Measurements from ENCODE around the gene MTIF3. TPM values are rescaled to one million over a fixed set of nuclear protein-coding genes. Genes with fewer than 3 reads are reported as not detected.
"Not testable (repeated sequence)": the region's sequence is repeated elsewhere in the genome, so short reads cannot be mapped to it uniquely, and the experiment has no call there.

MTIF3 gene
- total RNA-seq, 1 donor from 2014 or later = 30.4 TPM

- no peak for DNase-seq (ENCODE audit: low spot score)
- Mint-ChIP-seq H3K4me3 (no peak overlapping the region), H3K27me3 (ENCODE audit: insufficient read depth) (no peaks in the 10 kb centered on the region), H3K27ac (no peak overlapping the region), H3K9me3 (no peaks in the 10 kb centered on the region), H3K4me1 (ENCODE audit: low read depth) (peaks cover 17% of the 10 kb centered on the region), H3K36me3 (ENCODE audit: low read depth) (no peaks in the 10 kb centered on the region)
- intact Hi-C loops (cut with micrococcal nuclease) = no loop called here
Measured at GRCh38 chr13:27403203-27403678, 47.1 kb downstream of the MTIF3 start.

DNA sequence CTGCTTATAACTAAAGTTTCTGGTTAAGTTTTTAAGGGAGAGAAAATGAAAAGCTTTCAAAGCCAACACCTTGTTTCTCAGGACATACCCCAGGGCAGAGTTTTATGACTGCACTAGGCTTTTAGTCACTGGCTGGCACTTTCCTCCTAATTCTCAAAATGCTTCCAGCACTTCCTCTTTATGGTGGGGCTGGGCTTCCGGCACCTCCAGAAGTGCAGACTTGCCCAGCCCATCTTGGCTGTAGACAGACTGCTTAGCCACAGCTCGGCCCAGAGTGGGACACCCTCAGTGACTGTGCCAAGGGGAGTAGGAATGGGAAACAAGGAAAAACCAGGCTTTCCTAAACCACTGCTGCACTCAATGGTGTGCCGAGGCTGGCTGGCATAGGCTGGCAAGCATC lies 49.2 kb downstream of the MTIF3 start:
- H3K27me3 Mint-ChIP-seq (ENCODE audit: insufficient read depth) = no peaks in the 10 kb centered on the region
- no peaks in the 10 kb centered on the region for H3K36me3 Mint-ChIP-seq (ENCODE audit: low read depth)
- intact Hi-C loops (cut with micrococcal nuclease) = no loop called here
- no peaks in the 10 kb centered on the region for H3K9me3 Mint-ChIP-seq
- DNase-seq (ENCODE audit: low spot score) = no peak
- H3K4me1 Mint-ChIP-seq (ENCODE audit: low read depth) = peaks cover 11% of the 10 kb centered on the region
- no peak overlapping the region for H3K4me3 Mint-ChIP-seq
- H3K27ac Mint-ChIP-seq = no peak overlapping the region

DNA sequence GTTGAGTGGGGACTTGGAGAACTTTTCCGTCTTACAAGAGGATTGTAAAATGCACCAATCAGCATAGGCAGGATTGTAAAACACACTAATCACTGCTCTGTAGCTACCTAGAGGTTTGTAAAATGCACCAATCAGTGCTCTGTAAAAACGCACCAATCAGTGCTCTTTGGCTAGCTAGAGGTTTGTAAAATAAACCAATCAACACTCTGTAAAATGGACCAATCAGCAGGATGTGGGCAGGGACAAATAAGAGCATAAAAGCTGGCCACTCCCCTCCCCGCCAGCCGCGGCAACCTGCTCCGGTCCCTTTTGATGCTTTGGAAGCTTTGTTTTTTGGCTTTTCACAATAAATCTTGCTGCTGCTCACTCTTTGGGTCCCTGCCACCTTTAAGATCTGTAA lies 50.0 kb downstream of the MTIF3 start:
- DNase-seq (ENCODE audit: low spot score); H3K27ac Mint-ChIP-seq; H3K4me3 Mint-ChIP-seq; H3K9me3 Mint-ChIP-seq; H3K4me1 Mint-ChIP-seq (ENCODE audit: low read depth); H3K36me3 Mint-ChIP-seq (ENCODE audit: low read depth); H3K27me3 Mint-ChIP-seq (ENCODE audit: insufficient read depth); intact Hi-C loops (cut with micrococcal nuclease): not testable (repeated sequence)

DNA sequence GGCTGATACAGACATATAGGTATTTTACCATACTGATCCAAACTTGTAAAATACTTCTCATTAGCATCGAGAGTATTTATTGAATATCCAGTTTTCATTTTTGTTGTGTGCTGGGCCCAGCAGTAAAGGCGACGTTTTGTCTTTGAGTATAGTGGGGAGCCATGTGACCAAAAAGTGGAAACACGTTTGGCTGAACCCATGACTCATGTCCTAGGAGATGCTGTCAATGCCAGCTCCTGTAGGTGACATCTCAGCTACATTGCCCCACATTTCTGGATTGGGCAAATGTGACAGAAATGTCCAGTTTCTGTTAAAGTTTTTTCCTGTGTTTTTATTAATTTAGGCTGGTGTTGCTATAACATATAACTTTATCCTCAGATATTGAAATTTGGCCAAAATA lies 52.0 kb downstream of the MTIF3 start:
- H3K36me3 Mint-ChIP-seq (ENCODE audit: low read depth) = no peaks in the 10 kb centered on the region
- intact Hi-C loops (cut with micrococcal nuclease) = no loop called here
- no peak overlapping the region for H3K4me3 Mint-ChIP-seq
- no peak overlapping the region for H3K27ac Mint-ChIP-seq
- H3K4me1 Mint-ChIP-seq (ENCODE audit: low read depth) = peaks cover 8% of the 10 kb centered on the region
- no peak for DNase-seq (ENCODE audit: low spot score)
- H3K9me3 Mint-ChIP-seq = no peaks in the 10 kb centered on the region
- H3K27me3 Mint-ChIP-seq (ENCODE audit: insufficient read depth) = no peaks in the 10 kb centered on the region

GRCh38 chr13:27396252-27396846 lies 54.0 kb downstream of the MTIF3 start:
- Mint-ChIP-seq H3K36me3 (ENCODE audit: low read depth) (no peaks in the 10 kb centered on the region), H3K9me3 (no peaks in the 10 kb centered on the region), H3K27me3 (ENCODE audit: insufficient read depth) (peaks cover 6% of the 10 kb centered on the region), H3K4me3 (no peak overlapping the region), H3K4me1 (ENCODE audit: low read depth) (peaks cover 4% of the 10 kb centered on the region), H3K27ac (no peak overlapping the region)
- intact Hi-C loops (cut with micrococcal nuclease) = no loop called here
- DNase-seq (ENCODE audit: low spot score) = no peak

DNA sequence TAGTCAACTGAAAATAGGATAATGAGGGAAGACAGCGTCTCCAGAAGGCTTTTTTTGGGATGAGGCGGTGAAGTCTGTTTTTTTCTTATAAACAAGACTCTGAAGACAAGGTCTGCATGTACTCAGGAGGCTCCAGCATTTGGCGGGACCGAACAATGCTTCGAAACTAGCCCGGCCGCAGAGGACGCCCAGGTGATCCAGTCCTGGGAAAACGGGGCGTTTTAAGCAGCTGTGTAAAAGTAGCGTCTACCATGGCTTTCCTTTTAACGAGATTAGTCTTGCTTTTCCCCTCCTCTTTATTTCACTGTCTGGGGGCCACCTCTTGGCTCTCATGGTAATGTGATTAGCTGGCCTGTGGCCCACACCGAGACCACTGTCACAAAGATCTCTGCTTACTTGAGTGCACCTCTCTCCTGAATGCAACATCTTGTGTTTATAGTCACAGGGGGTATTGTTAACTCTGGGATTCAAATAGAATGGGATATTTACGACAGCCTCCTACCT lies 55.3 kb downstream of the MTIF3 start:
- no peak for DNase-seq (ENCODE audit: low spot score)
- H3K9me3 Mint-ChIP-seq = no peaks in the 10 kb centered on the region
- peaks cover 8% of the 10 kb centered on the region for H3K27me3 Mint-ChIP-seq (ENCODE audit: insufficient read depth)
- H3K27ac Mint-ChIP-seq = no peak overlapping the region
- H3K4me1 Mint-ChIP-seq (ENCODE audit: low read depth) = no peaks in the 10 kb centered on the region
- H3K4me3 Mint-ChIP-seq = no peak overlapping the region
- no peaks in the 10 kb centered on the region for H3K36me3 Mint-ChIP-seq (ENCODE audit: low read depth)
- intact Hi-C loops (cut with micrococcal nuclease) = no loop called here

- H3K9me3 Mint-ChIP-seq = no peaks in the 10 kb centered on the region
- H3K4me1 Mint-ChIP-seq (ENCODE audit: low read depth) = no peaks in the 10 kb centered on the region
- H3K4me3 Mint-ChIP-seq = no peak overlapping the region
- H3K36me3 Mint-ChIP-seq (ENCODE audit: low read depth) = no peaks in the 10 kb centered on the region
- peaks cover 8% of the 10 kb centered on the region for H3K27me3 Mint-ChIP-seq (ENCODE audit: insufficient read depth)
- no peak for DNase-seq (ENCODE audit: low spot score)
- intact Hi-C loops (cut with micrococcal nuclease) = no loop called here
- no peak overlapping the region for H3K27ac Mint-ChIP-seq
Measured at GRCh38 chr13:27393101-27393500, 57.3 kb downstream of the MTIF3 start.

- Mint-ChIP-seq H3K9me3 (no peaks in the 10 kb centered on the region), H3K4me3 (no peak overlapping the region), H3K4me1 (ENCODE audit: low read depth) (no peaks in the 10 kb centered on the region), H3K27ac (no peak overlapping the region), H3K27me3 (ENCODE audit: insufficient read depth) (peaks cover 8% of the 10 kb centered on the region), H3K36me3 (ENCODE audit: low read depth) (no peaks in the 10 kb centered on the region)
- intact Hi-C loops (cut with micrococcal nuclease) = no loop called here
- DNase-seq (ENCODE audit: low spot score) = no peak
Measured at GRCh38 chr13:27391471-27391870, 58.9 kb downstream of the MTIF3 start.

GRCh38 chr13:27389891-27390290 lies 60.5 kb downstream of the MTIF3 start:
- intact Hi-C loops (cut with micrococcal nuclease) = no loop called here
- Mint-ChIP-seq H3K4me3 (no peak overlapping the region), H3K9me3 (no peaks in the 10 kb centered on the region), H3K27me3 (ENCODE audit: insufficient read depth) (peaks cover 9% of the 10 kb centered on the region), H3K4me1 (ENCODE audit: low read depth) (no peaks in the 10 kb centered on the region), H3K36me3 (ENCODE audit: low read depth) (no peaks in the 10 kb centered on the region), H3K27ac (no peak overlapping the region)
- no peak for DNase-seq (ENCODE audit: low spot score)

DNA sequence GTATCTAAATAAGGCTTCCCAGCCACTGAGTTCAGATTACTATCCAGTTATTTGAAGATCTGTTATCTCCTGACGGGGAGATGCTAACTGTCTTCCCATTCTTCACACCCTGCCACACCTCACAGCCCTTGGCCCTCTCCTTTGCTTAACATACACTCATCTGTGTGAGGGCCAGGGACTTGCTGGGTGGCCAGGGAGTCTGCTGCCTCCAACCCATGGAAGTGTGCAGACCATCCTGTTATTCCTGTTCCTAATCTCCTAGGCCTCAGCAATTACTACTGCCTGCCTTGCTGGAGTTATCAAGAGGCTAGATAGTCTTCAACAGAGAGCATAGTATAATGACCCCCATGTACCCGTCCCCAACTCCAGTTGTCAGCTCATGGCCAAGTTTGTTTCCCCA lies 62.1 kb downstream of the MTIF3 start:
- Mint-ChIP-seq H3K27me3 (ENCODE audit: insufficient read depth) (peaks cover 13% of the 10 kb centered on the region), H3K4me1 (ENCODE audit: low read depth) (no peaks in the 10 kb centered on the region), H3K9me3 (no peaks in the 10 kb centered on the region), H3K27ac (no peak overlapping the region), H3K36me3 (ENCODE audit: low read depth) (no peaks in the 10 kb centered on the region), H3K4me3 (no peak overlapping the region)
- intact Hi-C loops (cut with micrococcal nuclease) = no loop called here
- no peak for DNase-seq (ENCODE audit: low spot score)

Other genes with a start within 250 kb of the MTIF3 start
- 1,045 and 1,084 TPM in 2 replicates for gene RPL21, start 199.0 kb downstream of the MTIF3 start, total RNA-seq
- gene RASL11A, start 179.7 kb downstream of the MTIF3 start, total RNA-seq = 1.9 and 3.2 TPM in 2 replicates
- gene GTF3A, start 25.9 kb downstream of the MTIF3 start, total RNA-seq = 255 and 264 TPM in 2 replicates
- gene LNX2, start 170.0 kb upstream of the MTIF3 start, total RNA-seq = 4.1 and 4.5 TPM in 2 replicates
- gene POLR1D, start 171.3 kb upstream of the MTIF3 start, total RNA-seq = 127 and 133 TPM in 2 replicates

All from activated T-helper 1 cell treated with anti-CD3 and anti-CD28 coated beads, Interleukin-12 subunit alpha, Interleukin-12 subunit beta, Interleukin-2, Interleukin-4 antibody, amounts not matched to agents 30 ng/mL and 10 ng/mL and 1 ng/mL, durations not matched to agents 14 hours and 24 hours and 36 hours (primary cell).